WTC11 (cell line): ENCODE measurements around the gene SPNS3. TPM values are rescaled to one million over a fixed set of nuclear protein-coding genes. Genes with fewer than 3 reads are reported as not detected.

Experiments
- ATAC-seq: fragments of 200-7000 bp; cut with Tn5 transposase; 2 replicates; pipeline ENCODE4 v1.10.0; 2021; ENCODE audit warnings: mild to moderate bottlenecking, moderate library complexity
- CTCF ChIA-PET: fragments of 300-600 bp; sonication (Branson Sonifier 250); formaldehyde crosslinking; loops from one replicate; lab custom pipeline; 2021; ENCODE audit warnings: antibody characterized with exemption; lab: Charles Lee
- POLR2A ChIA-PET: fragments of 350-600 bp; sonication (Branson Sonifier 250); formaldehyde crosslinking; loops from one replicate; lab custom pipeline; 2021; ENCODE audit warnings: antibody characterized with exemption; lab: Charles Lee
- DNase-seq: peaks from one replicate; pipeline ENCODE4 v3.0.0; 2021; ENCODE audit warnings: low spot score
- H3K27ac Mint-ChIP-seq: 2 replicates; pipeline ENCODE4 v1.8.0; 2021; ENCODE audit warnings: mixed read lengths
- H3K27me3 Mint-ChIP-seq: 2 replicates; pipeline ENCODE4 v1.8.0; 2021; ENCODE audit warnings: low read depth, mild to moderate bottlenecking, moderate library complexity, mixed read lengths
- H3K36me3 Mint-ChIP-seq: 2 replicates; pipeline ENCODE4 v1.8.0; 2021; ENCODE audit warnings: mixed read lengths
- H3K4me1 Mint-ChIP-seq: 2 replicates; pipeline ENCODE4 v1.8.0; 2022; ENCODE audit warnings: mixed read lengths
- H3K4me3 Mint-ChIP-seq: 2 replicates; pipeline ENCODE4 v1.8.0; 2021; ENCODE audit warnings: mild to moderate bottlenecking, moderate library complexity, mixed read lengths
- H3K9me3 Mint-ChIP-seq: 2 replicates; pipeline ENCODE4 v1.8.0; 2021; ENCODE audit warnings: mixed read lengths
- ETV6 ChIP-seq: sonication (generic); formaldehyde crosslinking; IDR thresholded peaks from 2 replicates; pipeline ENCODE4 v1.8.1; 2022; ENCODE audit warnings: mild to moderate bottlenecking, missing genetic modification reagents
- JUN ChIP-seq: sonication (generic); formaldehyde crosslinking; IDR thresholded peaks from 2 replicates; pipeline ENCODE4 v1.8.0; 2023; ENCODE audit warnings: mild to moderate bottlenecking, missing genetic modification reagents
- NFE2L1 ChIP-seq: sonication (generic); formaldehyde crosslinking; IDR thresholded peaks from 2 replicates; pipeline ENCODE4 v1.8.1; 2023; ENCODE audit warnings: missing genetic modification reagents
- OVOL2 ChIP-seq: fragments of 250-450 bp; sonication (Bioruptor Pico); IDR thresholded peaks from 2 replicates; pipeline ENCODE4 v1.9.0; 2021; ENCODE audit warnings: mild to moderate bottlenecking, borderline replicate concordance
- PRRX2 ChIP-seq: fragments of 250-450 bp; sonication (Bioruptor Pico); IDR thresholded peaks from 2 replicates; pipeline ENCODE4 v1.8.0; 2021; ENCODE audit warnings: mild to moderate bottlenecking
- RORB ChIP-seq: fragments of 250-450 bp; sonication (Bioruptor Pico); IDR thresholded peaks from 2 replicates; pipeline ENCODE4 v1.9.0; 2021; ENCODE audit warnings: mild to moderate bottlenecking
- TEAD1 ChIP-seq: sonication (generic); formaldehyde crosslinking; IDR thresholded peaks from 2 replicates; pipeline ENCODE4 v1.8.0; 2022; ENCODE audit warnings: mild to moderate bottlenecking, missing genetic modification reagents
- TEAD4 ChIP-seq: sonication (generic); formaldehyde crosslinking; IDR thresholded peaks from 2 replicates; pipeline ENCODE4 v1.8.0; 2022; ENCODE audit warnings: mild to moderate bottlenecking, missing genetic modification reagents
- TP53 ChIP-seq: sonication (generic); formaldehyde crosslinking; IDR thresholded peaks from 2 replicates; pipeline ENCODE4 v1.8.1; 2023; ENCODE audit warnings: mild to moderate bottlenecking, missing genetic modification reagents
- ZBTB21 ChIP-seq: sonication (generic); formaldehyde crosslinking; IDR thresholded peaks from 2 replicates; pipeline ENCODE4 v1.8.1; 2023; ENCODE audit warnings: mild to moderate bottlenecking, missing genetic modification reagents, borderline replicate concordance
- ZNF138 ChIP-seq: sonication (generic); formaldehyde crosslinking; conservative IDR thresholded peaks from 2 replicates; pipeline ENCODE4 v1.8.1; 2022; ENCODE audit warnings: mild to moderate bottlenecking, moderate library complexity, missing genetic modification reagents
- ZNF219 ChIP-seq: sonication (generic); formaldehyde crosslinking; IDR thresholded peaks from 2 replicates; pipeline ENCODE4 v1.8.0; 2023; ENCODE audit warnings: missing genetic modification reagents, mild to moderate bottlenecking, borderline replicate concordance
- total RNA-seq: library from RNA; stranded (reverse); gene quantifications from 3 replicates; pipeline ENCODE4 v1.2.3, GENCODE V29; 2021
- TF ChIP-seq, protein P1 (sequence below): fragments of 250-450 bp; sonication (Bioruptor Pico); IDR thresholded peaks from 2 replicates; pipeline ENCODE4 v1.8.0; 2021; ENCODE audit warnings: mild to moderate bottlenecking
- TF ChIP-seq, protein P2 (sequence below): sonication (generic); formaldehyde crosslinking; IDR thresholded peaks from 2 replicates; pipeline ENCODE4 v1.8.1; 2023; ENCODE audit warnings: mild to moderate bottlenecking, missing genetic modification reagents
- TF ChIP-seq, protein P3 (sequence below): sonication (generic); formaldehyde crosslinking; IDR thresholded peaks from 2 replicates; pipeline ENCODE4 v1.8.0; 2023; ENCODE audit warnings: missing genetic modification reagents, mild to moderate bottlenecking, borderline replicate concordance
- TF ChIP-seq, protein P4 (sequence below): sonication (generic); formaldehyde crosslinking; IDR thresholded peaks from 2 replicates; pipeline ENCODE4 v1.8.0; 2022; ENCODE audit warnings: missing genetic modification reagents
- TF ChIP-seq, protein P5 (sequence below): sonication (generic); formaldehyde crosslinking; IDR thresholded peaks from 2 replicates; pipeline ENCODE4 v1.8.1; 2023; ENCODE audit warnings: mild to moderate bottlenecking, missing genetic modification reagents
- TF ChIP-seq, protein P6 (sequence below): sonication (generic); formaldehyde crosslinking; IDR thresholded peaks from 2 replicates; pipeline ENCODE4 v1.8.1; 2023; ENCODE audit warnings: mild to moderate bottlenecking, missing genetic modification reagents, borderline replicate concordance

Gene SPNS3
- total RNA-seq, 1 experiment from 2014 or later, result not detected

DNA sequence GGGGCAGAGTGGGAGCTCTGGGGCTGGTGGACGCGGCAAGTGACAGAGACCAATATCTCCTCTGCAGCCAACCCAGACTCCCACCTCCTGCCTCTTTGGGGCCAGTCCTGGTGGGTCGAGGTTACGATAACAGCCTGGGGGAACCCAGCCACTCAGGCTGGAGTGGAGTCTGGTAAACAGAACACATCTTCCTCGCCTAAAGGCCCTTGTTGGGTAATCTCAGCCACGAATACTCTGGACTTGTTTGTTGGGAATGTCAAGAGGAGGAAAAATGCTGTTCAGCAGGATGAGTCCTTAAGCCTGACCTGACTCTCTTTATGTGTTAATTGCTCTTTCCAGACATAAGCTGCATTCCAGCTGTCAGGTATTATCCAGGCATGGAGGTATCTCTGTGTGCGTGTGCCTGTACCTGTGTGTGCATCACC, 56.9 kb downstream of the SPNS3 start (continued):
- TF ChIP-seq, protein P1, sequence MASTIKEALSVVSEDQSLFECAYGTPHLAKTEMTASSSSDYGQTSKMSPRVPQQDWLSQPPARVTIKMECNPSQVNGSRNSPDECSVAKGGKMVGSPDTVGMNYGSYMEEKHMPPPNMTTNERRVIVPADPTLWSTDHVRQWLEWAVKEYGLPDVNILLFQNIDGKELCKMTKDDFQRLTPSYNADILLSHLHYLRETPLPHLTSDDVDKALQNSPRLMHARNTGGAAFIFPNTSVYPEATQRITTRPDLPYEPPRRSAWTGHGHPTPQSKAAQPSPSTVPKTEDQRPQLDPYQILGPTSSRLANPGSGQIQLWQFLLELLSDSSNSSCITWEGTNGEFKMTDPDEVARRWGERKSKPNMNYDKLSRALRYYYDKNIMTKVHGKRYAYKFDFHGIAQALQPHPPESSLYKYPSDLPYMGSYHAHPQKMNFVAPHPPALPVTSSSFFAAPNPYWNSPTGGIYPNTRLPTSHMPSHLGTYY, result no peak
- TF ChIP-seq, all 79 proteins: peak for 1

DNA sequence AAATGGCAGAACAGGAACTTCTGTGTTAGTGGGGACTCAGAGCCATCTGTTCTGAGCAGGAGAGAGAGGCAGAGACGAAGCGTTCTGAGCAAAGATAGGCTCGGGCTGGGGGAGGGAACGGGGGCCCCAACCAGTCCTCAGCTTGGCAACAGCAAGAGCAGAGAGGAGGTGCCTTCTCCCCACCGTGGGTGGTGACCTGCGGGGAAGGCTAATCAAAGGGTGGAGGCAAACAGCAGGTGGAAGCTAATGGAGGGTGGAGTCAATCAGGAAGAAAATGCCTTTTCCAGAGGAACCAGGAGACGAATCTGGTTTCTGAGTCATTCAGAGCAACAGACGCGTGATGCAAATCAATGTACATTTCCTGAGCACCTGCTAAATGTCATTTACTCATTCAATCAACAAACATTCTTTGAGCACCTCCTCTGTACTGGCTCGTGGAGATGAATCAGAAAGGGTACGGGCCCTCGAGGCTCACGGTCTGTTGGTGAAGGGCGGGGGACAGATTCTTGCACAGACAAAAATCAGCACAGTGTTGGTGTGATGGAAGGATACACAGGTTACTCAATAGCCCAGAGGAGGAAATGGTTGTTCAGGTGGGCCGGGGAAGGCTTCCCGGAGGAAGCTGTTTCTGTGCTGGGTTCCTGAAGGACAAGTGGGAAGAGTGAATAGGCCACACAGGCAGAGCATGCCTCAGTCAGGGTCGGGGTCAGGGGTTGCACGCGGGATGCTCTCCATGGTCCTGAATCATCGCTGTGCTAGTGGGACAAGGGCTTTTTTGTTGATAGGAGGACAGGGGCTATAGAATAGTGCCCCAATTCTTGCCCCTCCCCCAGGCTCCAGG, 59.2 kb downstream of the SPNS3 start:
- H3K4me3 Mint-ChIP-seq, result no peak overlapping the region
- H3K4me1 Mint-ChIP-seq, result peaks cover 12% of the 10 kb centered on the region
- no peaks in the 10 kb centered on the region for H3K9me3 Mint-ChIP-seq
- H3K36me3 Mint-ChIP-seq, result no peaks in the 10 kb centered on the region
- peaks cover 30% of the 10 kb centered on the region for H3K27me3 Mint-ChIP-seq
- ChIA-PET CTCF (no interaction called here), POLR2A (interaction anchor here (0.6 kb wide), 1 partner anchor 35 kb away, joined by 3 read pairs; no protein-coding TSS in a partner anchor)
- DNase-seq, result peak; percentile 91
- ATAC-seq, result peak; percentile 97
- H3K27ac Mint-ChIP-seq, result no peak overlapping the region
- TF ChIP-seq TEAD1 (CRISPR knock-in tag) (peak; percentile 94), RORB (CRISPR knock-in tag) (no peak), ZBTB21 (CRISPR knock-in tag) (peak; percentile 71; the same call in 1 of the 2 replicates), ZNF219 (CRISPR knock-in tag) (peak; percentile 65; the same call in 1 of the 2 replicates), ZNF138 (CRISPR knock-in tag) (peak; percentile 84; the same call in 1 of the 2 replicates), NFE2L1 (CRISPR knock-in tag) (peak; percentile 87), TP53 (CRISPR knock-in tag) (peak; percentile 89; the same call in 1 of the 2 replicates), TEAD4 (CRISPR knock-in tag) (peak; percentile 81; the same call in 1 of the 2 replicates), JUN (CRISPR knock-in tag) (peak; percentile 92), PRRX2 (CRISPR knock-in tag) (no peak), ETV6 (CRISPR knock-in tag) (peak; percentile 83), OVOL2 (CRISPR knock-in tag) (no peak)
- TF ChIP-seq, protein P2, sequence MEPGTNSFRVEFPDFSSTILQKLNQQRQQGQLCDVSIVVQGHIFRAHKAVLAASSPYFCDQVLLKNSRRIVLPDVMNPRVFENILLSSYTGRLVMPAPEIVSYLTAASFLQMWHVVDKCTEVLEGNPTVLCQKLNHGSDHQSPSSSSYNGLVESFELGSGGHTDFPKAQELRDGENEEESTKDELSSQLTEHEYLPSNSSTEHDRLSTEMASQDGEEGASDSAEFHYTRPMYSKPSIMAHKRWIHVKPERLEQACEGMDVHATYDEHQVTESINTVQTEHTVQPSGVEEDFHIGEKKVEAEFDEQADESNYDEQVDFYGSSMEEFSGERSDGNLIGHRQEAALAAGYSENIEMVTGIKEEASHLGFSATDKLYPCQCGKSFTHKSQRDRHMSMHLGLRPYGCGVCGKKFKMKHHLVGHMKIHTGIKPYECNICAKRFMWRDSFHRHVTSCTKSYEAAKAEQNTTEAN (CRISPR knock-in tag), result peak; percentile 88; the same call in 1 of the 2 replicates
- TF ChIP-seq, protein P3, sequence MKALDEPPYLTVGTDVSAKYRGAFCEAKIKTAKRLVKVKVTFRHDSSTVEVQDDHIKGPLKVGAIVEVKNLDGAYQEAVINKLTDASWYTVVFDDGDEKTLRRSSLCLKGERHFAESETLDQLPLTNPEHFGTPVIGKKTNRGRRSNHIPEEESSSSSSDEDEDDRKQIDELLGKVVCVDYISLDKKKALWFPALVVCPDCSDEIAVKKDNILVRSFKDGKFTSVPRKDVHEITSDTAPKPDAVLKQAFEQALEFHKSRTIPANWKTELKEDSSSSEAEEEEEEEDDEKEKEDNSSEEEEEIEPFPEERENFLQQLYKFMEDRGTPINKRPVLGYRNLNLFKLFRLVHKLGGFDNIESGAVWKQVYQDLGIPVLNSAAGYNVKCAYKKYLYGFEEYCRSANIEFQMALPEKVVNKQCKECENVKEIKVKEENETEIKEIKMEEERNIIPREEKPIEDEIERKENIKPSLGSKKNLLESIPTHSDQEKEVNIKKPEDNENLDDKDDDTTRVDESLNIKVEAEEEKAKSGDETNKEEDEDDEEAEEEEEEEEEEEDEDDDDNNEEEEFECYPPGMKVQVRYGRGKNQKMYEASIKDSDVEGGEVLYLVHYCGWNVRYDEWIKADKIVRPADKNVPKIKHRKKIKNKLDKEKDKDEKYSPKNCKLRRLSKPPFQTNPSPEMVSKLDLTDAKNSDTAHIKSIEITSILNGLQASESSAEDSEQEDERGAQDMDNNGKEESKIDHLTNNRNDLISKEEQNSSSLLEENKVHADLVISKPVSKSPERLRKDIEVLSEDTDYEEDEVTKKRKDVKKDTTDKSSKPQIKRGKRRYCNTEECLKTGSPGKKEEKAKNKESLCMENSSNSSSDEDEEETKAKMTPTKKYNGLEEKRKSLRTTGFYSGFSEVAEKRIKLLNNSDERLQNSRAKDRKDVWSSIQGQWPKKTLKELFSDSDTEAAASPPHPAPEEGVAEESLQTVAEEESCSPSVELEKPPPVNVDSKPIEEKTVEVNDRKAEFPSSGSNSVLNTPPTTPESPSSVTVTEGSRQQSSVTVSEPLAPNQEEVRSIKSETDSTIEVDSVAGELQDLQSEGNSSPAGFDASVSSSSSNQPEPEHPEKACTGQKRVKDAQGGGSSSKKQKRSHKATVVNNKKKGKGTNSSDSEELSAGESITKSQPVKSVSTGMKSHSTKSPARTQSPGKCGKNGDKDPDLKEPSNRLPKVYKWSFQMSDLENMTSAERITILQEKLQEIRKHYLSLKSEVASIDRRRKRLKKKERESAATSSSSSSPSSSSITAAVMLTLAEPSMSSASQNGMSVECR (CRISPR knock-in tag), result peak; percentile 92
- TF ChIP-seq, protein P4, sequence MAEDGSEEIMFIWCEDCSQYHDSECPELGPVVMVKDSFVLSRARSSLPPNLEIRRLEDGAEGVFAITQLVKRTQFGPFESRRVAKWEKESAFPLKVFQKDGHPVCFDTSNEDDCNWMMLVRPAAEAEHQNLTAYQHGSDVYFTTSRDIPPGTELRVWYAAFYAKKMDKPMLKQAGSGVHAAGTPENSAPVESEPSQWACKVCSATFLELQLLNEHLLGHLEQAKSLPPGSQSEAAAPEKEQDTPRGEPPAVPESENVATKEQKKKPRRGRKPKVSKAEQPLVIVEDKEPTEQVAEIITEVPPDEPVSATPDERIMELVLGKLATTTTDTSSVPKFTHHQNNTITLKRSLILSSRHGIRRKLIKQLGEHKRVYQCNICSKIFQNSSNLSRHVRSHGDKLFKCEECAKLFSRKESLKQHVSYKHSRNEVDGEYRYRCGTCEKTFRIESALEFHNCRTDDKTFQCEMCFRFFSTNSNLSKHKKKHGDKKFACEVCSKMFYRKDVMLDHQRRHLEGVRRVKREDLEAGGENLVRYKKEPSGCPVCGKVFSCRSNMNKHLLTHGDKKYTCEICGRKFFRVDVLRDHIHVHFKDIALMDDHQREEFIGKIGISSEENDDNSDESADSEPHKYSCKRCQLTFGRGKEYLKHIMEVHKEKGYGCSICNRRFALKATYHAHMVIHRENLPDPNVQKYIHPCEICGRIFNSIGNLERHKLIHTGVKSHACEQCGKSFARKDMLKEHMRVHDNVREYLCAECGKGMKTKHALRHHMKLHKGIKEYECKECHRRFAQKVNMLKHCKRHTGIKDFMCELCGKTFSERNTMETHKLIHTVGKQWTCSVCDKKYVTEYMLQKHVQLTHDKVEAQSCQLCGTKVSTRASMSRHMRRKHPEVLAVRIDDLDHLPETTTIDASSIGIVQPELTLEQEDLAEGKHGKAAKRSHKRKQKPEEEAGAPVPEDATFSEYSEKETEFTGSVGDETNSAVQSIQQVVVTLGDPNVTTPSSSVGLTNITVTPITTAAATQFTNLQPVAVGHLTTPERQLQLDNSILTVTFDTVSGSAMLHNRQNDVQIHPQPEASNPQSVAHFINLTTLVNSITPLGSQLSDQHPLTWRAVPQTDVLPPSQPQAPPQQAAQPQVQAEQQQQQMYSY, result no peak
- TF ChIP-seq, protein P5, sequence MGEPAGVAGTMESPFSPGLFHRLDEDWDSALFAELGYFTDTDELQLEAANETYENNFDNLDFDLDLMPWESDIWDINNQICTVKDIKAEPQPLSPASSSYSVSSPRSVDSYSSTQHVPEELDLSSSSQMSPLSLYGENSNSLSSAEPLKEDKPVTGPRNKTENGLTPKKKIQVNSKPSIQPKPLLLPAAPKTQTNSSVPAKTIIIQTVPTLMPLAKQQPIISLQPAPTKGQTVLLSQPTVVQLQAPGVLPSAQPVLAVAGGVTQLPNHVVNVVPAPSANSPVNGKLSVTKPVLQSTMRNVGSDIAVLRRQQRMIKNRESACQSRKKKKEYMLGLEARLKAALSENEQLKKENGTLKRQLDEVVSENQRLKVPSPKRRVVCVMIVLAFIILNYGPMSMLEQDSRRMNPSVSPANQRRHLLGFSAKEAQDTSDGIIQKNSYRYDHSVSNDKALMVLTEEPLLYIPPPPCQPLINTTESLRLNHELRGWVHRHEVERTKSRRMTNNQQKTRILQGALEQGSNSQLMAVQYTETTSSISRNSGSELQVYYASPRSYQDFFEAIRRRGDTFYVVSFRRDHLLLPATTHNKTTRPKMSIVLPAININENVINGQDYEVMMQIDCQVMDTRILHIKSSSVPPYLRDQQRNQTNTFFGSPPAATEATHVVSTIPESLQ (CRISPR knock-in tag), result no peak
- TF ChIP-seq, protein P6, sequence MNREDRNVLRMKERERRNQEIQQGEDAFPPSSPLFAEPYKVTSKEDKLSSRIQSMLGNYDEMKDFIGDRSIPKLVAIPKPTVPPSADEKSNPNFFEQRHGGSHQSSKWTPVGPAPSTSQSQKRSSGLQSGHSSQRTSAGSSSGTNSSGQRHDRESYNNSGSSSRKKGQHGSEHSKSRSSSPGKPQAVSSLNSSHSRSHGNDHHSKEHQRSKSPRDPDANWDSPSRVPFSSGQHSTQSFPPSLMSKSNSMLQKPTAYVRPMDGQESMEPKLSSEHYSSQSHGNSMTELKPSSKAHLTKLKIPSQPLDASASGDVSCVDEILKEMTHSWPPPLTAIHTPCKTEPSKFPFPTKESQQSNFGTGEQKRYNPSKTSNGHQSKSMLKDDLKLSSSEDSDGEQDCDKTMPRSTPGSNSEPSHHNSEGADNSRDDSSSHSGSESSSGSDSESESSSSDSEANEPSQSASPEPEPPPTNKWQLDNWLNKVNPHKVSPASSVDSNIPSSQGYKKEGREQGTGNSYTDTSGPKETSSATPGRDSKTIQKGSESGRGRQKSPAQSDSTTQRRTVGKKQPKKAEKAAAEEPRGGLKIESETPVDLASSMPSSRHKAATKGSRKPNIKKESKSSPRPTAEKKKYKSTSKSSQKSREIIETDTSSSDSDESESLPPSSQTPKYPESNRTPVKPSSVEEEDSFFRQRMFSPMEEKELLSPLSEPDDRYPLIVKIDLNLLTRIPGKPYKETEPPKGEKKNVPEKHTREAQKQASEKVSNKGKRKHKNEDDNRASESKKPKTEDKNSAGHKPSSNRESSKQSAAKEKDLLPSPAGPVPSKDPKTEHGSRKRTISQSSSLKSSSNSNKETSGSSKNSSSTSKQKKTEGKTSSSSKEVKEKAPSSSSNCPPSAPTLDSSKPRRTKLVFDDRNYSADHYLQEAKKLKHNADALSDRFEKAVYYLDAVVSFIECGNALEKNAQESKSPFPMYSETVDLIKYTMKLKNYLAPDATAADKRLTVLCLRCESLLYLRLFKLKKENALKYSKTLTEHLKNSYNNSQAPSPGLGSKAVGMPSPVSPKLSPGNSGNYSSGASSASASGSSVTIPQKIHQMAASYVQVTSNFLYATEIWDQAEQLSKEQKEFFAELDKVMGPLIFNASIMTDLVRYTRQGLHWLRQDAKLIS (CRISPR knock-in tag), result no peak
